Ectodermal cell (in vitro differentiated cells): Measurements from ENCODE around the gene PCDHGA6.
"Not testable (repeated sequence)": the region's sequence is repeated elsewhere in the genome, so short reads cannot be mapped to it uniquely, and the experiment has no call there.

Experiments used
- H3K27ac ChIP-seq: 2 replicates; pipeline ENCODE4 v1.7.0; 2013; ENCODE audit warnings: mild to moderate bottlenecking, low read depth, low read length; ENCODE audit not compliant: insufficient read depth, poor library complexity, severe bottlenecking
- H3K27me3 ChIP-seq: 2 replicates; pipeline ENCODE4 v1.7.0; 2013; ENCODE audit warnings: mild to moderate bottlenecking, low read length; ENCODE audit not compliant: insufficient read depth, control insufficient read depth, poor library complexity, severe bottlenecking
- H3K36me3 ChIP-seq: one replicate; pipeline ENCODE4 v1.7.0; 2013; ENCODE audit warnings: low read length; ENCODE audit not compliant: control insufficient read depth, insufficient read depth
- H3K4me1 ChIP-seq: one replicate; pipeline ENCODE4 v1.7.0; 2013; ENCODE audit warnings: low read length; ENCODE audit not compliant: control insufficient read depth, insufficient read depth
- H3K4me3 ChIP-seq: 2 replicates; pipeline ENCODE4 v1.7.0; 2013; ENCODE audit warnings: low read depth, low read length, control low read depth; ENCODE audit not compliant: insufficient read depth
- H3K9me3 ChIP-seq: 2 replicates; pipeline ENCODE4 v1.7.0; 2013; ENCODE audit warnings: mild to moderate bottlenecking, low read length, moderate library complexity; ENCODE audit not compliant: control insufficient read depth
- WGBS, 2 experiments: methylation state at CpG; one replicate each; pipeline ENCODE4 v1.1.7; 2013; ENCODE audit warnings: missing lambda C conversion rate in 2 of 2; 5-methylcytosine and 5-hydroxymethylcytosine counted together

Gene PCDHGA6

DNA sequence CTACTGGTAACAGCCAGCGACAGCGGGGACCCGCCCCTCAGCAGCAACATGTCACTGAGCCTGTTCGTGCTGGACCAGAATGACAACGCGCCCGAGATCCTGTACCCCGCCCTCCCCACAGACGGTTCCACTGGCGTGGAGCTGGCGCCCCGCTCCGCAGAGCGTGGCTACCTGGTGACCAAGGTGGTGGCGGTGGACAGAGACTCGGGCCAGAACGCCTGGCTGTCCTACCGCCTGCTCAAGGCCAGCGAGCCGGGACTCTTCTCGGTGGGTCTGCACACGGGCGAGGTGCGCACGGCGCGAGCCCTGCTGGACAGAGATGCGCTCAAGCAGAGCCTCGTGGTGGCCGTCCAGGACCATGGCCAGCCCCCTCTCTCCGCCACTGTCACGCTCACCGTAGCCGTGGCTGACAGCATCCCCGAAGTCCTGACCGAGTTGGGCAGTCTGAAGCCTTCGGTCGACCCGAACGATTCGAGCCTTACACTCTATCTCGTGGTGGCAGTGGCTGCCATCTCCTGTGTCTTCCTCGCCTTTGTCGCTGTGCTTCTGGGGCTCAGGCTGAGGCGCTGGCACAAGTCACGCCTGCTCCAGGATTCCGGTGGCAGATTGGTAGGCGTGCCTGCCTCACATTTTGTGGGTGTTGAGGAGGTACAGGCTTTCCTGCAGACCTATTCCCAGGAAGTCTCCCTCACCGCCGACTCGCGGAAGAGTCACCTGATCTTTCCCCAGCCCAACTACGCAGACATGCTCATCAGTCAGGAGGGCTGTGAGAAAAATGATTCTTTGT, 20.9 kb downstream of the PCDHGA6 start:
- WGBS, 2 experiments = 96 to 97% methylated on average over 40 to 41 of the region's 53 CpGs
- not testable (repeated sequence) for H3K4me1 ChIP-seq, H3K27me3 ChIP-seq, H3K9me3 ChIP-seq, H3K4me3 ChIP-seq, H3K27ac ChIP-seq
- peaks cover 12% of the 10 kb centered on the region for H3K36me3 ChIP-seq

DNA sequence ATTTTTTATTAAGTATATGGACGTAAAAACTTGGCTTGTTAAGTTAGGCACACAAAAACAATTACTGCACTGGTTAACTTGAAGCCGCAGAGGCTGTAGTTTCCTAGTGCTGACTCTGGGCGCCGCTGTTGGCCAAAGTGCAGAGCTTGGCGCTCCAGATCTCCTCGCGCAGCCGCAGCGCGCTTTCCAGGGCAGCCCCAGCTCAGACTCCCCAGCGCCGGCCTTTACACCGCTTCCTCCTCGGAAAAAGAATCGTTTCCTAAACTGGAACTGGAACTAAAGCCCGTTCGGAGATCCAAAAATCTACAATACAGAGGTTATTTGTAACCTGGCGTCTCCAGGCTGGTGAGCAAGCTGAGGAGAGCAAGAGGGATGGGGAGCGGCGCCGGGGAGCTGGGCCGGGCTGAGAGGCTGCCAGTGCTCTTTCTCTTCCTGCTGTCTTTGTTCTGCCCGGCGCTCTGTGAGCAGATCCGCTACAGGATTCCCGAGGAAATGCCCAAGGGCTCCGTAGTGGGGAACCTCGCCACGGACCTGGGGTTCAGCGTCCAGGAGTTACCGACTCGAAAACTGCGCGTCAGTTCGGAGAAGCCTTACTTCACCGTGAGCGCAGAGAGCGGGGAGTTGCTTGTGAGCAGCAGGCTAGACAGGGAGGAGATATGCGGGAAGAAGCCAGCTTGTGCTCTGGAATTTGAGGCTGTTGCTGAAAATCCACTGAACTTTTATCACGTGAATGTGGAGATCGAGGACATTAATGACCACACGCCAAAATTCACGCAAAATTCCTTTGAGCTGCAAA, 24.3 kb downstream of the PCDHGA6 start, which contains the start of gene PCDHGB5:
TSS of gene PCDHGB5 (plus strand) at position 192 of the 796 bp plus-strand sequence. CDS start at position 373, 181 bp downstream.
- not testable (repeated sequence) for H3K36me3 ChIP-seq, H3K27ac ChIP-seq, H3K27me3 ChIP-seq, H3K9me3 ChIP-seq, H3K4me3 ChIP-seq, H3K4me1 ChIP-seq
- 86 to 92% methylated on average over 19 to 20 of the region's 43 CpGs for WGBS, 2 experiments

- Histone ChIP-seq H3K27ac (no peak overlapping the region), H3K4me1 (no peaks in the 10 kb centered on the region), H3K36me3 (no peaks in the 10 kb centered on the region), H3K9me3 (peaks cover 3% of the 10 kb centered on the region), H3K4me3 (no peak overlapping the region), H3K27me3 (no peaks in the 10 kb centered on the region)
- WGBS, 2 experiments = 93 to 96% methylated on average over 15 of the region's 15 CpGs
These were observed 24.9 kb downstream of the PCDHGA6 start for GRCh38 chr5:141398608-141399007.

- Histone ChIP-seq H3K4me1 (no peaks in the 10 kb centered on the region), H3K27ac (no peak overlapping the region), H3K9me3 (peaks cover 3% of the 10 kb centered on the region), H3K36me3 (no peaks in the 10 kb centered on the region), H3K4me3 (no peak overlapping the region), H3K27me3 (no peaks in the 10 kb centered on the region)
- WGBS, 2 experiments = 97% methylated on average over 61 of the region's 61 CpGs
These were observed 26.0 kb downstream of the PCDHGA6 start for GRCh38 chr5:141399555-141400258.

DNA sequence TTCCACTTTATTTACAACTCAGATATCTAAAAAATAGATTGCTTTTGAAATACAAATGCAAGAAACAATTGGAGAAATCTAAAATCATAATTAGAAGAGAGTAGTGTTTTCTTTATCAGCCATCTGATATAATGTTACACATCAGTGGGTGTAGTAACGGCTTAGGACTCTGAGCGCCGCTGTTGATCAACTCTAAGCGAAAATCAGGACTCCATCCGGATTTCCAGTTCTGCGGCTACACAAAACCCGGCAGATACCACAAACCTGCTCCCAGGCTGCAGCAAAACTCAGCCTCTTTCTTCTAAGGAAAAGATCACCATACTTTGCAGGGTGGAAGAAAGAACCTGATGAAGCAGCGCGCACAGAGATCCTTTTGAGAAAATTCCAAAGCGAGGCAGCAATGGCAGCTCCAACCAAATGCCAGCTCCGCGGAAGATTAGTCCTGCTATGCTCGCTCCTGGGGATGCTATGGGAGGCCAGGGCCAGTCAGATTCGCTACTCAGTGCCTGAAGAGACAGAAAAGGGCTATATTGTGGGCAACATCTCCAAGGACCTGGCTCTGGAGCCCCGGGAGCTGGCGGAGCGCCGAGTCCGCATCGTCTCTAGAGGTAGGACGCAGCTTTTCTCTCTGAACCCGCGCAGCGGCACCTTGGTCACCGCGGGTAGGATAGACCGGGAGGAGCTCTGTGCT, 29.0 kb downstream of the PCDHGA6 start, which contains the start of gene PCDHGA9:
TSS of gene PCDHGA9 (plus strand) at position 226 of the 691 bp plus-strand sequence. CDS start at position 401, 175 bp downstream.
- Histone ChIP-seq H3K9me3 (peaks cover 3% of the 10 kb centered on the region), H3K27ac (no peak within 1 kb of the TSS), H3K4me1 (no peaks in the 10 kb centered on the region), H3K36me3 (no peaks in the 10 kb centered on the region), H3K4me3 (no peak within 1 kb of the TSS), H3K27me3 (no peaks in the 10 kb centered on the region)
- WGBS, 2 experiments = 95% methylated on average over 27 of the region's 27 CpGs

DNA sequence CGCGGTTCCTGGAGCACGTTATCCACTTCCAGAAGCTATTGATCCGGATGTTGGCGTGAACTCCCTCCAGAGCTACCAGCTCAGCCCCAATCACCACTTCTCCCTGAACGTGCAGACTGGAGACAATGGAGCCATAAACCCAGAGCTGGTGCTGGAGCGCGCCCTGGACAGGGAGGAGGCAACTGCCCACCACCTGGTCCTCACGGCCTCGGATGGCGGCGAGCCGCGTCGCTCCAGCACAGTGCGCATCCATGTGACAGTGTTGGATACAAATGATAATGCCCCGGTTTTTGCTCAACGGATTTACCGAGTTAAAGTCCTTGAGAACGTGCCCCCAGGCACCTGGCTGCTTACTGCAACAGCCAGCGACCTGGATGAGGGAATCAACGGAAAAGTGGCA, 29.7 kb downstream of the PCDHGA6 start:
- 95 to 96% methylated on average over 22 of the region's 22 CpGs for WGBS, 2 experiments
- Histone ChIP-seq H3K4me1 (no peaks in the 10 kb centered on the region), H3K36me3 (no peaks in the 10 kb centered on the region), H3K4me3 (no peak overlapping the region), H3K27me3 (no peaks in the 10 kb centered on the region), H3K27ac (no peak overlapping the region), H3K9me3 (peaks cover 3% of the 10 kb centered on the region)

GRCh38 chr5:141407790-141408505, 34.3 kb downstream of the PCDHGA6 start, which contains the start of gene PCDHGB6:
TSS of gene PCDHGB6 (plus strand) at chr5:141408021. CDS start at chr5:141408203, 182 bp downstream.
- WGBS, 2 experiments = 25 to 27% methylated on average over 50 to 51 of the region's 51 CpGs
- not testable (repeated sequence) for H3K27me3 ChIP-seq, H3K4me1 ChIP-seq, H3K9me3 ChIP-seq
- H3K27ac ChIP-seq = peak within 1 kb of the TSS; percentile 79
- peaks cover 13% of the 10 kb centered on the region for H3K36me3 ChIP-seq
- peak within 1 kb of the TSS; percentile 41 for H3K4me3 ChIP-seq

DNA sequence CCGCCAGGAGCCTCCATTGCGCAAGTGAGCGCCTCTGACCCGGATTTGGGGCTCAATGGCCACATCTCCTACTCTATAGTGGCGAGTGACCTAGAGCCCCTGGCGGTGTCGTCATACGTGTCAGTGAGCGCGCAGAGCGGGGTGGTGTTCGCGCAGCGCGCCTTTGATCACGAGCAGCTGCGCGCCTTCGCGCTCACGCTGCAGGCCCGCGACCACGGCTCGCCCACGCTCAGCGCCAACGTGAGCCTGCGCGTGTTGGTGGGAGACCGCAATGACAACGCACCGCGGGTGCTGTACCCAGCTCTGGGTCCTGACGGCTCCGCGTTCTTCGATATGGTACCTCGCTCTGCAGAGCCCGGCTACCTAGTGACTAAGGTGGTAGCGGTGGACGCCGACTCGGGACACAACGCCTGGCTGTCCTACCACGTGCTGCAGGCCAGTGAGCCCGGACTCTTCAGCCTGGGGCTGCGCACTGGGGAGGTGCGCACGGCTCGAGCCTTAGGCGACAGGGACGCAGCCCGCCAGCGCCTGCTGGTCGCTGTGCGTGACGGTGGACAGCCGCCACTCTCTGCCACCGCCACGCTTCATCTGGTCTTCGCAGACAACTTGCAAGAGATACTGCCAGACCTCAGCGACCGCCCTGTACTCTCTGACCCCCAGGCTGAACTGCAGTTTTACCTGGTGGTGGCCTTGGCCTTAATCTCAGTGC, 36.1 kb downstream of the PCDHGA6 start:
- 97% methylated on average over 64 of the region's 64 CpGs for WGBS, 2 experiments
- Histone ChIP-seq H3K9me3 (peaks cover 6% of the 10 kb centered on the region), H3K27ac (no peak overlapping the region), H3K36me3 (peaks cover 29% of the 10 kb centered on the region), H3K4me3 (peak overlapping the region; percentile 5), H3K27me3 (no peaks in the 10 kb centered on the region), H3K4me1 (no peaks in the 10 kb centered on the region)

DNA sequence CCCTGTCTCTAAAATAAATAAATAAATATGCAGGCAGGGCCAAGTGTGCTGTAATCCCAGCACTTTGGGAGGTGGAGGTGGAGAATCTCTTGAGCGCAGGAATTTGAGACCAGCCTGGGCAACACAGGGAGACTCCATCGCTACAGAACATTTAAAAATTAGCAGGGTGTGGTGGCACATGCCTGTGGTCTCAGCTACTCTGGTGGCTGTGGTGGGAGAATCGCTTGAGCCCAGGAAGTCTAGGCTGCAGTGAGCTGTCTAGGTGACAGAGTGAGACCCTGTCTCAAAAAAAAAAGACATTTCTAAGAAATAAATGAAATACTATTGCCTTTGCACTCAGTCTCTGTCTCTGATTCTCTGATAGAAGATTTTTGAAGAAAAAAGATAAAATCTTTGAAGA, 37.9 kb downstream of the PCDHGA6 start:
- no peak overlapping the region for H3K27ac ChIP-seq
- H3K4me3 ChIP-seq = no peak overlapping the region
- H3K27me3 ChIP-seq = no peaks in the 10 kb centered on the region
- H3K36me3 ChIP-seq = peaks cover 43% of the 10 kb centered on the region
- H3K9me3 ChIP-seq = peaks cover 8% of the 10 kb centered on the region
- H3K4me1 ChIP-seq = no peaks in the 10 kb centered on the region
- 92 to 97% methylated on average over 3 of the region's 3 CpGs for WGBS, 2 experiments
